ACHN (cell line): ENCODE data around the gene SLC7A10.
A peak's percentile ranks its signal among the peaks of the same experiment; 100 is the strongest.
"Not testable (repeated sequence)": the region's sequence is repeated elsewhere in the genome, so short reads cannot be mapped to it uniquely, and the experiment has no call there.

Experiments
- DNase-seq: peaks from one replicate; pipeline ENCODE4 v3.0.0-alpha.2; 2015
- in situ Hi-C: cut with HindIII; loops from 2 replicates; pipeline ENCODE4 v1.10.0; 2017; ENCODE audit warnings: low sequenced_read_pairs, low pct_ligation_motif_present, low pct_unique_long_range_greater_than_20kb

The SLC7A10 gene

GRCh38 chr19:33195645-33196347 is 29.9 kb downstream of the SLC7A10 start:
- in situ Hi-C loops, result no loop called here

GRCh38 chr19:33194886-33195644 is 30.6 kb downstream of the SLC7A10 start:
- in situ Hi-C loops, result no loop called here
- no peak for DNase-seq

More at GRCh38 chr19:33195645-33196347, 29.9 kb downstream of the SLC7A10 start:
- no peak for DNase-seq

DNA sequence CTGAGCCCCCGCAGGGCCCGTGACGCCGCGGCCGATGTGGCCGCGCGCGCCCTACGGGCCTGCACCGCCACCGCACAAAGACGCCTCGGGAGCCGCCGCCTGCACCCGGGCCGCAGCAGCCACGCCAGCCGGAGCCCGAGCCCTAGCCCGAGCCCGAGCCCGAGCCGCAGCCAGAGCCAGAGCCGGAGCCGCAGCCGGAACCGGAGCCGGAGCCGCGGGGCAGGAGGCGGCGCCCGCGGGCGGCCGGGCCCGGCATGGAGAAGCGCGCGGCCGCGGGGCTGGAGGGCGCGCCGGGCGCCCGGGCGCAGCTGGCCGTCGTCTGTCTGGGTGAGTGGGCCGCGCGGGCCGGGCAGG is 31.1 kb downstream of the SLC7A10 start:
- DNase-seq, result no peak
- in situ Hi-C loops, result no loop called here

GRCh38 chr19:33193865-33194362 is 31.7 kb downstream of the SLC7A10 start, which contains the start of gene LRP3:
LRP3 (plus strand) TSS chr19:33194330; CDS start chr19:33194786, 456 bp downstream.
- no peak for DNase-seq
- in situ Hi-C loops, result no loop called here

DNA sequence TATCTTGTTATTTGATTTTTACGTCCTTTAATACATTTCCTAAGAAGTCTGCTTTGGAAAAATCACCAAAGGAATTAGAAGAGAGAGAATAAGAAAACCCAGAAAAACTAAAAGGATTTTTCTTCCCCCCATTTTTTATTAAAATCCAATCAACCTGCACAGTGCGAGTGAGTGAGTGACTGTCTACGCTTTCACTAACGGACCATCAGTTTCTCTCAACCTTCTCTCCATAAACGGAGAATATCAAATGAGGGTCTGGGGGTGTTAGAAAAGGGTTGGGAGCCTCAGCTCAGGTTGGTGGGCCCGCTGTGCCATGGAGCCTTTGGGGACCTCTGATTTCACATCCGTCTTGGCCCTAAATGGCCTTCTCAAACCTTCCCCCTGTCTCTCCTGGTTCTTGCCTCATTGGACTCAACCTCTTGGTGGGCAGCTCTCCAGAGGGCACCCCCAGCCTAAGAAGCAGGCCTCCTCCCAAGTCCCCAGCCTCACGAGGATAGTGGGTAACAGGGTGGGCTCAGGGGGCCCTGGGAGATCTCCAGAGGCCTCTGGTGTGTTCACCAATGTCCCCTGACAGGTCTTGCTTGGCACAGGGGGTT is 32.3 kb downstream of the SLC7A10 start:
- in situ Hi-C loops, result no loop called here
- no peak for DNase-seq

GRCh38 chr19:33192010-33192409 is 33.6 kb downstream of the SLC7A10 start:
- no peak for DNase-seq
- in situ Hi-C loops, result no loop called here

GRCh38 chr19:33191501-33191900 is 34.1 kb downstream of the SLC7A10 start:
- DNase-seq, result no peak
- in situ Hi-C loops, result no loop called here

DNA sequence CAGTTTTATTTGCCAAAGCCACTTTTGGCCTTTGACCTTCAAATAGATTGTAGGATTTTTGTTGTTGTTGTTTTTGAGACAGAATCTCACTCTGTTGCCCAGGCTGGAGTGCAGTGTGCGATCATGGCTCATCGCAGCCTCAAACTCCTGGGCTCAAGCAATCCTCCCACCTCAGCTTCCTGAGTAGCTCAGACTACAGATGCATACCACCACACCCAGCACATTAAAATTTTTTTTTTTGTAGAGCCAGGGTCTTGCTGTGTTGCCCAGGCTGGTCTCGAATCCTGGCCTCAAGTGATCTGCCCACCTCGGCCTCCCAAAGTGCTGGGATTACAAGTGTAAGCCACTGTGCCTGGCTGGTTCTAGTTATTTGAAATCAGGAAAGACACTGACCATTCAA is 34.6 kb downstream of the SLC7A10 start:
- in situ Hi-C loops, DNase-seq: not testable (repeated sequence)

DNA sequence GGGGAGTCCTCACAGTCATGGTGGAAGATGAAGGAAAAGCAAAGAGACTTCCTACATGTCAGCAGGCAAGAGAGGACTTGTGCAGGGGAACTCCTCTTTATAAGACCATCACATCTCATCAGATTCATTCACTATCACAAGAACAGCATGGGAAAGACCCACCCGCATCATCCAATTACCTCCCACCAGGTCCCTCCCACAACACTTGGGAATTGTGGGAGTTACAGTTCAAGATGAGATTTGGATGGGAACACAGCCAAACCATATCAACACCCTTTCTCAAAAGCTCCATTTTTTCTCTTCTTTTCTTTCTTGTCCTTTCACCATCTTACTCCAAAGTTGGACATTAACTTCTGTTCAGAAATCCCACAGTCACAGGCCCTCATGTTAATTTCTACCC is 36.2 kb downstream of the SLC7A10 start:
- in situ Hi-C loops, result no loop called here
- no peak for DNase-seq

- no peak for DNase-seq
- in situ Hi-C loops, result no loop called here
Measured at GRCh38 chr19:33187183-33187540, 38.5 kb downstream of the SLC7A10 start.

- DNase-seq, result no peak
- in situ Hi-C loops, result no loop called here
Measured at GRCh38 chr19:33186431-33187182, 39.0 kb downstream of the SLC7A10 start.

DNA sequence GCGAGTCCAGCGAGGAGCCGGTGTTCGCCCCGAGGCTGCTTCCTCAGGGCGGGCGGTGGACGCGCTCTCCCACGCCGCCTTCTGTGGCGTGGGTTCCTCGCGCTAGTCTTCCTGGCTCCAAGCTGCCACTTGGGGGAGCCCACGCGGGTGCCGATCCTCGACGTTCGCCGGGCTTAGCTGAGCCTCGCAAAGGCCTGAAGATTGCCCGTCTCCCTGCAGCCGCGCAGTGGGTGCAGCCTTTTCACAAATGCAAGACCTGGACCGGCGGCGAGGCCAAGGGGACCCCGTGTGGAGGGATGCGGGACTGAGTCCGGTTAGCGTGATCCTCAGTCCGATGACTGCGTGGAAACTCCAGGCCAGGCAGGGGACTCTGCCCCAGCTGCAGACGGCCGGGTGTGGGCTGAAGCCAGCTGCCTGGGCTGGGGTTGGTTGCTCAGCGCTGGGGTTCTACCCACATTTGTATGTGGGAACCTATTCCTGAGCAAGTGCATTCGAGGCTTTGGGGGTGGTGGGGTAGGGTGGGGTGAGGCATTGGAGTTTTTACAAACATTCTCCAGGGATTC is 48.2 kb downstream of the SLC7A10 start:
- peak; percentile 54 for DNase-seq
- in situ Hi-C loops, result no loop called here

- peak; percentile 97 for DNase-seq
- in situ Hi-C loops, result no loop called here
Measured at GRCh38 chr19:33176670-33177416, 48.8 kb downstream of the SLC7A10 start.

DNA sequence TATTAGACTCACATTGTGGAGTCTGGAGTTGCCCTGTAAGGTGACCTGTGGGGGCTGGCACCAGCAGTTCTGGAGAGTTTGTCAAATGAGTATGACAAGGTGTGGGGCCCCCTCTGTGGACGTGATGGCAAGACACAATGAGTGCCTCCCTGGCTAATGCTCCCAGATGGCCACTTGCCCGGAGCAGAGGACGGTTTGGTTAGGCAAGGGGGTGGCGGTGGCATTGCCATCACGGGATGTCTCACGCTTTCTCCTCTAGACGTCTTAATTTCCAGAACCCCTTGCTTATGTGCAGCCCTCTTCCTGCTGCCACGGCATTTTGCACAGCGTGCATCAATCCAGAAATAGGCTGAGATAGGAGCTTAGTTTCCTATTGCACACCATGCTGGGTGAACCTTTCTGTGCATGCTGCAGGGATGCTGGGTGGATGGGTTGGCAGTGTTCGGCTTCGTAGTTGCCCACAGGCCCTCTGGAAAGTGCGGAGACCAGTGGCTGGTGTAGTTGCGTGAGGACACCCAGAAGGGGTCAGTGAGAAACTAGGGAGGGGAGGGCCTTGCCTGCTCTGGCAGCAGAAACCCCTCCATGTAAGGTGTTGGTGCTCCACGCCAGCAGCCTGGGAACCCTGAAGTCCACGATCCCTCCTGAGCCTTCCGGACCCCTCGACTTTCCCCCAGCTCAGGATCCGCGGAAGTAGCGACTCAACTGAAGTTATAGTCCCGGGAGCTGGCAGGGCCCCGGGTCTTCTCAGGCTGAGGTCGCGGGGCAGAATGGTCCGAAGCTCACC is 49.6 kb downstream of the SLC7A10 start:
- peak; percentile 39 for DNase-seq
- in situ Hi-C loops, result no loop called here

DNA sequence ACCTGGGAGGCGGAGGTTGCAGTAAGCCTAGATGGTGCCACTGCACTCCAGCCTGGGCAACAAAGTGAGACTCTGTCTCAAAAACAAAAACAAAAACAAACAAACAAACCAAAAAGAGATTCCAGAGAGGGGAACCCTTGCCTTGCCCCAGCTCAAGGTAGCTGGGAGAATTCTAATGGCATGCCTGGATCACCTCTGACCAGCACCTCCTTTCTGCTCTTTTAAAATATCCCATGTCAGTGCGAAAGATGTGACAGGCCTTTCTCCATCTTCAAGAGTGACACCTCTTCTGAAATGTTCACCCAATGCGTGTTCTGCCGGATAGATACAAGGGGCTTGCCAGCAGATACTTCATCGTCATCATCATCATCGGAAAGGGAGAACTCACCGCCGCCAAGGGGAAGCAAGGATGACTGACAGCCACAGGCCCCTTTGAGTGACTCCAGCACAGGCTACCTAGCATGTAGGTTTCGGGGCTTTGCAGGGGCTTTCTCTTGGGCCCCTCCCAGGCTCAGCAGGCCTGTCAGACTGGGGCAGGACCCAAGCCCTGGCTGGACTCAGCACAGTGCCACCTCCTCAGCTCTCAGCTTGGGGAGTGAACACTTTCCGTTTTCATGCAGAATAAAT is 50.4 kb downstream of the SLC7A10 start:
- in situ Hi-C loops, result no loop called here
- no peak for DNase-seq

DNA sequence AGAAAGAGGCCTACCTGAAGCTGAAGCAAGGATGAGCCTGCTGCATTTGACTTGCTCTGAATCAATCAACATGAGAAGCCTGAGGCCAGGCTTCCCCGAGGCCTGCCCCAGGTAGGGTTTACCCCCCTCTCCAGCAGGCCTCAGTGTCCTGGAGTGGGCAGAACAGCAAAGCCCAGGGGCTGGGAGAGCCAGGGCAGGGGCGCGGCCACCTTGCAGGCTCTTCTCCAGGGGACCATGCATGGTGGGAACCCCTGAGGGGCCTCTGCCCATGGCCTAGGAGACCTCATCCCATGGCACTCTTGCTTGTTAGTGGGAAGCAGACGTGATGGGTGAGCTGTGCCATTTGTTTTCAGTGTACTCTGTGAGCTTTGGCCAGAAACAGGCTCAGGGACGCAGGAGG is 51.5 kb downstream of the SLC7A10 start:
- in situ Hi-C loops, result no loop called here

GRCh38 chr19:33171916-33172359 is 53.7 kb downstream of the SLC7A10 start:
- no peak for DNase-seq
- in situ Hi-C loops, result no loop called here

More for the DNA sequence above, 51.5 kb downstream of the SLC7A10 start:
- no peak for DNase-seq
